ENCODE measurements around the gene ADORA2B.

The ADORA2B gene

GRCh38 chr17:15981646-15982580 is 37.0 kb downstream of the ADORA2B start:
- FAIRE-seq = no peak
- TF ChIP-seq CTCF (IDR thresholded peaks at IDR 0.05; ENCODE audit: insufficient read depth, missing control alignments) = no peak
- DNase-seq (ENCODE audit: insufficient read length, low spot score) = no peak

GRCh38 chr17:15996322-15996721 is 51.4 kb downstream of the ADORA2B start:
- TF ChIP-seq CTCF (IDR thresholded peaks at IDR 0.05; ENCODE audit: insufficient read depth, missing control alignments) = no peak
- FAIRE-seq (no peak), DNase-seq (ENCODE audit: insufficient read length, low spot score) (no peak)

- FAIRE-seq (no peak), DNase-seq (ENCODE audit: insufficient read length, low spot score) (no peak)
- no peak for TF ChIP-seq CTCF (IDR thresholded peaks at IDR 0.05; ENCODE audit: insufficient read depth, missing control alignments)
These were observed 53.2 kb downstream of the ADORA2B start for GRCh38 chr17:15998031-15998562.

GRCh38 chr17:15999141-15999973 is 54.4 kb downstream of the ADORA2B start, which contains the start of the genes TTC19 and ZSWIM7:
Gene TTC19 (plus strand): TSS chr17:15999824. CDS start chr17:15999849, 25 bp downstream.
Gene ZSWIM7 (minus strand): TSS chr17:15999704. CDS start chr17:15999594, 110 bp downstream.
- FAIRE-seq (no peak), DNase-seq (ENCODE audit: insufficient read length, low spot score) (peak; percentile 96)
- TF ChIP-seq CTCF (IDR thresholded peaks at IDR 0.05; ENCODE audit: insufficient read depth, missing control alignments) = no peak

DNA sequence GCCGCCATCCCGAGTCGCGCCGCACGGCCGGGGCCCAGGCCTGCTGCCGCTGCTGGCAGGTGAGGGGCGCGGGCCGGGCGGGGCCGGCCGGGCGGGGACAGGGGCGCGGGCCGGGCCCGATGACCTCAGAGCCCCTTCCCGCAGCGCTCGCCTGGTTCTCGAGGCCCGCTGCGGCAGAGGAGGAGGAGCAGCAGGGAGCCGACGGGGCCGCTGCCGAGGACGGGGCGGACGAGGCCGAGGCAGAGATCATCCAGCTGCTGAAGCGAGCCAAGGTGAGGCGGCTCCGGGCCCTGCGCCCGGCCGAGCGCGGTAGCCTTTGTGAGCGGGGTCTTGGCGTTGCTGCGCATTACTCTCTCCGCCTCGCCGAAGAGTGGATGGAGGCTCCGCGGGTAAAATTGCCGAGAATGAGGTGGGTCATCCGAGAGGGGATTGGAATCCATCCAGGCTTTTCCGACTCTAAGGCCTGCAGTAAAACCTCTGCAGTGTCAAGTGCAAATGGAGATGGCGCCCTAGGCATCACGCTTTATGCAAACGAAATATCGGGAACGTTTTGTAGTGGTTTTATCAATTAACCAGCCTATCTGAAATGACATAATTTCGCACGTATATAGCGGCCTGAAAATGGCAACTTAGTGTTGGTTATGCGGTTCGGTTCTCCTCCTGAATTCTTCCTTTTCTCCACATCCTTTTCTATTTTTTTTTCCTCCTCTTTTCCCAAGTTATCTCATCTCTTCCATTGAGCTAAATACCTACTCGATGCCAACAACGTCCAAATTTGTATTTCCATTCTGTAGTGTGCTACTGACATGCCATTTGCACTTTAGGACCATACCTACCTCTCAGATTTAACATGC is 55.3 kb downstream of the ADORA2B start:
- DNase-seq (ENCODE audit: insufficient read length, low spot score) (no peak), FAIRE-seq (no peak)
- no peak for TF ChIP-seq CTCF (IDR thresholded peaks at IDR 0.05; ENCODE audit: insufficient read depth, missing control alignments)

- DNase-seq (ENCODE audit: insufficient read length, low spot score) (no peak), FAIRE-seq (no peak)
- no peak for TF ChIP-seq CTCF (IDR thresholded peaks at IDR 0.05; ENCODE audit: insufficient read depth, missing control alignments)
These were observed 56.4 kb downstream of the ADORA2B start for GRCh38 chr17:16001226-16001897.
